ES-I3 (cell line): ENCODE data around the gene EFCC1.
A peak's percentile ranks its signal among the peaks of the same experiment; 100 is the strongest.

Source experiments
- H3K36me3 ChIP-seq: 2 replicates; pipeline ENCODE4 v1.6.1; 2013; ENCODE audit warnings: mild to moderate bottlenecking, low read length, control low read depth, moderate library complexity; ENCODE audit not compliant: insufficient read depth
- H3K4me1 ChIP-seq: 2 replicates; pipeline ENCODE4 v1.6.1; 2013; ENCODE audit warnings: mild to moderate bottlenecking, control low read depth, low read length; ENCODE audit not compliant: insufficient read depth
- H3K9ac ChIP-seq: 2 replicates; pipeline ENCODE4 v1.6.1; 2013; ENCODE audit warnings: low read depth, mild to moderate bottlenecking, low read length, moderate library complexity
- H3K9me3 ChIP-seq: 2 replicates; pipeline ENCODE4 v1.6.1; 2013; ENCODE audit warnings: mild to moderate bottlenecking, low read length, moderate library complexity; ENCODE audit not compliant: control insufficient read depth, insufficient read depth

EFCC1 gene

DNA sequence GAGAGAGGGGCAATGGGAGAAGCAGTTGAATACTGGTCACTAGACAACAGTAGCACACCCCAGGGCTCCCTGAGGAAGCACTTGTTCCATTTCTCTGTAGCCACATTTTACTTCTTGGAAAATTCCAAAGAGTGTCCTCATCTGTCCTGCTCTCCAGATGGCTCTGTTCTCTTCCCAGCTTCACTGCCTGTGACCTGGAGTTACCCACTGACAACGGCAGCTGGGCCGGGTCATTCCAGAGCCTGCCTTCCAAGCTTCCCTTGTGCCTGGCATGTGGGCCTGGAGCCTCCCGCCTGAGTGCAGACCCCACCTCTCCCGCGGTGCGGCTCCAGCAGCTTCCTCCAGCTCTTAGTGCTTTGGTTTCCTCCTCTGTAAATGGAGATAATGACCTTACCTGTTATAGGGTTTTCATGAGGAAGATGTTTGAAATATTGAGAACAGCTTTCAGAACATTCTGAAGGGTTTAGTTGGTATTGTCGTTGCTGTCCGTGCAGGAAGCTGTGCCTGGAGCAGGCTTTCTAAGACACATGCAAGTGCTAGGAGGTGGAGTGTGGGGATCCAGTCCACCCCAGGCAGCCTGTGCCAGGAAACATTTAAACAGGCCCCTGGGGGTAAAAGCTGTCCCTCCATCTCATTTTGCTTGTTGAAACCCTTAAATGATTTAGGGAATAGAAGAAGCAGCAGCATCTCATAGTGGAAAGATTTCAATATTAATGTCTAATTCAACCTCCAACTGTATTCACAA is 24.8 kb downstream of the EFCC1 start:
- no peaks in the 10 kb centered on the region for H3K9me3 ChIP-seq
- H3K9ac ChIP-seq = no peak overlapping the region
- H3K4me1 ChIP-seq = no peaks in the 10 kb centered on the region
- no peaks in the 10 kb centered on the region for H3K36me3 ChIP-seq

GRCh38 chr3:129026728-129027543 is 25.8 kb downstream of the EFCC1 start:
- peak overlapping the region; percentile 62; the same call in 1 of the 2 replicates for H3K9ac ChIP-seq
- no peaks in the 10 kb centered on the region for H3K36me3 ChIP-seq
- H3K9me3 ChIP-seq = no peaks in the 10 kb centered on the region
- no peaks in the 10 kb centered on the region for H3K4me1 ChIP-seq

GRCh38 chr3:129027544-129027880 is 26.4 kb downstream of the EFCC1 start:
- no peaks in the 10 kb centered on the region for H3K4me1 ChIP-seq
- H3K9me3 ChIP-seq = no peaks in the 10 kb centered on the region
- H3K36me3 ChIP-seq = no peaks in the 10 kb centered on the region
- H3K9ac ChIP-seq = peak overlapping the region; percentile 62; the same call in 1 of the 2 replicates

DNA sequence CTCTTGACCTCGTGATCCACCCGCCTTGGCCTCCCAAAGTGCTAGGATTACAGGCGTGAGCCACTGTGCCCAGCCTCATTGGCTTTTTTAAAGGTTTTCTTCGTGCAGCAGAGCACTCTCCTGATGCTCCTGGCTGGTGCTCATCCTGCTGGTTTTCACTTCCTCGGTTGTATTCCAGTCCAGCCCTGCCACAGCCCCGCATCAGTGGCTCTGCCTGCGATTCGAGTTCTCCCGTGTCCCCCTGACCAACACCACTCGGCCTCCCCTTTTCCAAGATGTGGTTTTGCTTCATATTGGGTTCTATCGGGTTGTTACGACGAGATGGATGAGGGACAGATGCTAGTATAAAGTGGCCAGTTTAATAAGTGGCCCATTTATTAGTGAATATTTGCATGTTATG is 27.8 kb downstream of the EFCC1 start:
- H3K9ac ChIP-seq = no peak overlapping the region
- no peaks in the 10 kb centered on the region for H3K4me1 ChIP-seq
- no peaks in the 10 kb centered on the region for H3K9me3 ChIP-seq
- H3K36me3 ChIP-seq = no peaks in the 10 kb centered on the region

- H3K4me1 ChIP-seq = no peaks in the 10 kb centered on the region
Measured at GRCh38 chr3:129030611-129031010, 29.5 kb downstream of the EFCC1 start.

DNA sequence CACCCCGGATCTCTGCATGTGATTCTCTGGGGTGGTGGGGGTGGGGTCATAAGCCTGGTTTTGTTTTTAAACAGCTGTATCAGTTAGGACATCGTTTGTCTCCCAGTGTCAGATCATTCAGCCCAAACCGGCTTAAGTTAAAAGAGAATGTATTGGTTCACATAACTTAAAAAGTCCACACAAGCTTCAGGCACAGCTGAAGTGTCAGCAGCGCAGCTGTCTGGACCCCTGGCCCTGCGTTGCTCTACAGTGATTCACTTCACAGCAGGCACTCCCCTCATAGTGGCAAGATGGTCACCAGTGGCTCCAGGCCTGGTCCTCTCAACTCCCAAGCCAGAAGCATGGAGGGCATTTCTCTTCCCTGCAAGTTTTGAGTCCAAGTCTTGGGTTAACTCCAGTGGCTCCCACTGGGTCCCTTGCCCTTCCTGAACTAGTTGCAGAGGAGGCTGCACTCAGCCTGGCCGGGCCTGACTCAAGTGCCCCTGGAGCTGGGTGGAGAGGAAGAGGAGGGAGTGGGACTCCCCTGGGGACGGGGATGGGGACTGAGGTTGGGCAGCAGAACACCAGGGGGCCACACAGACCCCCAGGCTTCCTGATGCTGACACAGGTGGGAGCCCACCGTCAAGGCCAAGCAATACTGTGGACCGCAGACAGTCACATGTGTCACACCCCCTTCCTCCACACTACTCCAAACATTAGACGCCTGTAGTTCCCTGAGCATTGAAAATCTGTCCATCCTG is 30.5 kb downstream of the EFCC1 start:
- Histone ChIP-seq H3K4me1 (no peaks in the 10 kb centered on the region), H3K9ac (no peak overlapping the region), H3K9me3 (no peaks in the 10 kb centered on the region), H3K36me3 (no peaks in the 10 kb centered on the region)

More at GRCh38 chr3:129030611-129031010, 29.5 kb downstream of the EFCC1 start:
- Histone ChIP-seq H3K9ac (no peak overlapping the region), H3K36me3 (no peaks in the 10 kb centered on the region), H3K9me3 (no peaks in the 10 kb centered on the region)

GRCh38 chr3:129032716-129033115 is 31.6 kb downstream of the EFCC1 start:
- H3K4me1 ChIP-seq = no peaks in the 10 kb centered on the region
- H3K9ac ChIP-seq = no peak overlapping the region
- no peaks in the 10 kb centered on the region for H3K36me3 ChIP-seq
- H3K9me3 ChIP-seq = no peaks in the 10 kb centered on the region

DNA sequence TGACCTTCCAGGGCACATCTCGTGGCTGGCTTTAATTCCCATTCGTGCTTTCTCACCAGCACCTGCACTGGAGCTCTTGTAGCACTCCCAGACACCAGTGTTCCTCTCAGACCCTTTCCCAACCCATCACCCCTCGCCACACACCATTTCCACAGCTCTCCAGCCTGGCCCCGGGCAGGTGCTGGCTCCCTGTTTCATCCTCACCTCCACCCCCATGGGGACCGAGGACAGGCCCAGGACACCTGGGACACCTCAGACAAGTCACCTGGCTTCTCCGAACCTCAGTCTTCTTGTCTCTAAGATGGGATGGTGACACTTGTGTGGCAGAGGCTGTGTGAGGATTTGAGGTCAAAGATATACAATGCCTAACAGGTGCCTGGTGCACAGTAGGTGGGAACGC is 32.0 kb downstream of the EFCC1 start:
- Histone ChIP-seq H3K9ac (no peak overlapping the region), H3K36me3 (no peaks in the 10 kb centered on the region), H3K4me1 (no peaks in the 10 kb centered on the region), H3K9me3 (no peaks in the 10 kb centered on the region)

DNA sequence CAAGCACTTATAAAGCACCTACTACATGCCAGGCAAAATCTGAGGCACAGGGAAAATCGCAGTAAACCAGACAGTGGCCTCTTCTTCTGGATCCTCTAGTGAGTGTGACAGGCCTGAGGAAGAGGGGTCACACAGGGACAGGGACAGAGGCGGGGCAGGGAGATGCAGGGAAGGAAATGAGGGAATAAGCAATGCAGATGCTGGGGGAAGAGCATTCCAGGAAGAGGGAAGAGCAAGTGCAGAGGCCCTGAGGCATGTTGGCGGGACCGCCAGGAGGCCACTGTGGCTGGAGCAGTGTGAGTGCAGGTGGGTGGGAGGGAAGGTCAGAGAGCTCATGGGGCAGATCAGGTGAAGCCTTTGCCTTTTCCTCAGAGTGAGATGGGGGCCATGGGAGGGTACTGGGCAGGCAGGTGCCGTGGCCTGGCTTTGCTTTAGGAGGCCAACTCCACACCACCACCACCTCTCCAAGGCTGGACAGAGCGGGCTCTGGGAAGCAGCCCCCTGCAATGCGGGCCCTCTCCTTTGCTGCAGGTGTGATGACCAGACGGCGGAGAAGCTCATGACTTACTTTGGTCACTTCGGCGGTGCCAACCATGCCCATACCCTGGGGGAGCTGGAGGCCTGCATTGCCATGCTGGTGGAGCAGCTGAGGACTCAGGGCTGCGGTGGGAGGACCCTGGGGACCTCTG is 32.7 kb downstream of the EFCC1 start:
- Histone ChIP-seq H3K9me3 (no peaks in the 10 kb centered on the region), H3K36me3 (no peaks in the 10 kb centered on the region), H3K9ac (no peak overlapping the region), H3K4me1 (0 out of 2 replicates have a peak, but pooled peaks cover 1% of the 10 kb centered on the region)

DNA sequence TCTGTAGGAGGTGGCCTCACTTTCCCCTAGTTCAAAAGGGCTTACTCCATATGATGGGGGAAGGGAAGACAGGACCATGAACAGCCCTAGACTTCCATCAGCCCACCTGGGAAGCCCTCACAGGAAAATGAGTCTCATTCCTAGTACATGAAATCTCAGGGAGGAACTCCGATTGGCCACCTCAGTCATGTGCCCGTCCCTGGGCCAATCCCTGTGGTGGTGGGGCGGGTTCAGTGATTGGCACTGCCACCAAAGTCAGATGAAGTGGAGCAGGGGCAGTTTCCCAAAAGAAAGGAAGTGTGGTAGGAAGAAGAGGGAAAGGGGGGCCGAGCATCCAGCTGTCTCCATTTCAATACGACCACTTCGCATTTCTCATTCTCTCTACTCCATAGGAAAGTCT is 33.5 kb downstream of the EFCC1 start:
- Histone ChIP-seq H3K9me3 (no peaks in the 10 kb centered on the region), H3K36me3 (no peaks in the 10 kb centered on the region), H3K4me1 (0 out of 2 replicates have a peak, but pooled peaks cover 5% of the 10 kb centered on the region), H3K9ac (no peak overlapping the region)

DNA sequence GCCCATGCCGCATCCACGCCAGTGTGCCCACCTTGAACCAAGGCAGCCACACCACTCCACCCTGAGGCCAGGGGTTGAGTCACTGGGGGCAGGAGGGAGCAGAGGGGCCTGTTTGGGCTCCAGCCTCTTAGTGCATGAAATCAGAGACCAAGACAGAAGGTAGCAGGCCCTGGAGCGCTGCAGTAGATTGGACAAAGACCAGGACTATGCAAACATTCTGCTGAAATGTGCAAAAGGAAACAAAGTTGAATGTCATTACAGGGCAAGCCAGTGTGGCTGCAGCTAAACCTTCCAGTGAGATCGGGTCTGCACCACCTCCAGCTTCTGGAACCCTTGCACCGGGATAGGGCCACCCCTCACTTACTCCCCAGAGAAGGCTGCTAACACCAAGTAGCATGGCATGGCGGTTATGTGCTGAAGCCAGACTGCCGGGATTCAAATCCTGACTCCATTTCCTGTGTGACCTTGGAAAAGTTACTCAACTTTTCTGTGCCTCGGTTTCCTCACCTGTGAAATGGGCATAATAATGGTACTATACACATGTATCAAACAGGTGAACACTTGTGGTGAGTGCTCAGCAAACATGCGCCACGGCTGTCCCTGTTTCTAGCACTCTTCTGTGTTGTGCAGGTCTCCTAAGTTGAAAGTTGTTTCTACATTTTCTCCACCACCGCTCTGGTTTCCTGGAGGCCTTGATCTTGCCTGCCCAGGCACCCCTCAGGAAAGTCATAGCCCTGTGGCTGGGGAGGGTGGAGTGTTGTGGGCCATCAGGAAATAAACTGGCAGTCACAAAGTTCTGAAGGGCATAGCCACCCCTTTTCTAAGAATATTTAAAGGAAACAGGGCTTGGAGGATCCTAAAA is 34.5 kb downstream of the EFCC1 start:
- H3K36me3 ChIP-seq = no peaks in the 10 kb centered on the region
- H3K9ac ChIP-seq = no peak overlapping the region
- H3K4me1 ChIP-seq = peaks cover 5% of the 10 kb centered on the region; the same call in 1 of the 2 replicates
- no peaks in the 10 kb centered on the region for H3K9me3 ChIP-seq

DNA sequence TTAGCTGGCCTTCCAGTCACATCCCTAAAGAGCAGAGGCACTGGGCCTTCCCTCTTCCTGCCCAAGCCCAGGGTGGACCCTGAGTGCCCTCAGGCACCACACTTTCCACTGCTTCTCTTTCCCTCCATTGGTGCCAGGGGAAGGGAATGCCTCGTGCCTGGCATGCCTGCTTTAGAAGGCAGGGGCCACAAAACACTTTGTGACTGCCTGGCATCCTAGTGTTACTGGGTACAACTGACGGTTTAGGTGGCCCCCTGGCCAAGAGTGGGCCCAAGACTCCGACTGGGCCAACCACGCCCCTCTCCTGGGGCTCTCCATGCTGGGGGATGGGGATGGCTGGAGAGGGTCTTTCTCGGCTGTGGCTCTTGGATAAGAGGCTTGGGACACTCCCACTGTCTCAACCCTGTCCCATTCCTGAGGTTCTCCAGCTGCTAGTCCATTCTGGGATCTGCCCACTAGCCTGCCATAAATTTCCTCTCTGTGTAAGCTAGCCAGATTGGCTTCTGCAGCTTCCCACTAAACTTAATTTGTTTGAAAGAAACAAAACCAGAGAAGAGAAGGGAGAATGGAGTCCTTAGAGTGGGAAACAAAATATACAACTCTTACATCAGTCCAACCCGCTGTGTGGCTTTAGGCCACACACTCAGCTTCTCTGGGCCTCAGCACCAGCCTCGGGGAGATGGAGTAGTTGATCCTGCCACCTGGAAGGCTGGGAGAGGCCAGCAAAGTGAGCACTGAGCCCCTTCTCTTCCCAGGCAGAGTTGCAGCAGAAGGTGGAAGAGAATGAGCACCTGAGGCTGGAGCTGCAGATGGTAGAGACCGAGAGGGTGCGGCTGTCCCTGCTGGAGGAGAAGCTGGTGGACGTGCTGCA is 35.4 kb downstream of the EFCC1 start:
- no peak overlapping the region for H3K9ac ChIP-seq
- H3K4me1 ChIP-seq = peaks cover 11% of the 10 kb centered on the region; the same call in 1 of the 2 replicates
- H3K36me3 ChIP-seq = no peaks in the 10 kb centered on the region
- no peaks in the 10 kb centered on the region for H3K9me3 ChIP-seq

- Histone ChIP-seq H3K9ac (no peak overlapping the region), H3K36me3 (no peaks in the 10 kb centered on the region), H3K9me3 (no peaks in the 10 kb centered on the region), H3K4me1 (peaks cover 14% of the 10 kb centered on the region; the same call in 1 of the 2 replicates)
Measured at GRCh38 chr3:129037093-129037419, 36.0 kb downstream of the EFCC1 start.
